GM19238 (cell line): Measurements from ENCODE around the gene GGA1.
A peak's percentile ranks its signal among the peaks of the same experiment; 100 is the strongest.

Experiments used
- DNase-seq: peaks from one replicate; pipeline ENCODE4 v3.0.0; 2011; ENCODE audit warnings: low spot score; ENCODE audit not compliant: insufficient read length

GGA1 gene

GRCh38 chr22:37674248-37674647 is 65.6 kb downstream of the GGA1 start:
- DNase-seq: no peak

- peak; percentile 77 for DNase-seq
These were observed 66.6 kb downstream of the GGA1 start, which contains the start of gene LGALS1 for GRCh38 chr22:37674951-37675929. Gene LGALS1, plus strand, starts transcription at chr22:37675636. Its CDS starts 67 bp downstream, at chr22:37675703.

- DNase-seq: no peak
These were observed 67.5 kb downstream of the GGA1 start for GRCh38 chr22:37675930-37676735.

- DNase-seq: peak; percentile 64
These were observed 68.3 kb downstream of the GGA1 start for GRCh38 chr22:37676736-37677492.

GRCh38 chr22:37677493-37677974 is 68.9 kb downstream of the GGA1 start:
- DNase-seq: no peak

- no peak for DNase-seq
These were observed 69.7 kb downstream of the GGA1 start for GRCh38 chr22:37678372-37678771.

GRCh38 chr22:37679670-37680069 is 71.0 kb downstream of the GGA1 start:
- no peak for DNase-seq

- no peak for DNase-seq
These were observed 71.7 kb downstream of the GGA1 start for GRCh38 chr22:37680191-37680851.

GRCh38 chr22:37681001-37681424 is 72.4 kb downstream of the GGA1 start:
- DNase-seq: no peak

- peak; percentile 61 for DNase-seq
These were observed 73.0 kb downstream of the GGA1 start for GRCh38 chr22:37681556-37682049.
